H9 (cell line): ENCODE measurements around the gene DOCK2. TPM values are rescaled to one million over a fixed set of nuclear protein-coding genes. Genes with fewer than 3 reads are reported as not detected.

Experiments used
- DNase-seq: peaks from one replicate; pipeline ENCODE4 v3.0.0-alpha.2; 2017
- H2AFZ ChIP-seq: one replicate; pipeline ENCODE4 v1.6.1; 2013; ENCODE audit warnings: mild to moderate bottlenecking, low read length, control low read depth, moderate library complexity
- H2AK5ac ChIP-seq: 2 replicates; pipeline ENCODE4 v1.6.1; 2013; ENCODE audit warnings: low read length, control low read depth, mixed read lengths; ENCODE audit not compliant: insufficient read length
- H2BK120ac ChIP-seq: one replicate; pipeline ENCODE4 v1.6.1; 2013; ENCODE audit warnings: low read depth, mild to moderate bottlenecking, low read length, control low read depth, inconsistent platforms; ENCODE audit not compliant: poor library complexity, severe bottlenecking
- H2BK12ac ChIP-seq: 2 replicates; pipeline ENCODE4 v1.6.1; 2013; ENCODE audit warnings: low read length, control low read depth, mixed read lengths, low read depth; ENCODE audit not compliant: insufficient read length
- H2BK15ac ChIP-seq: 2 replicates; pipeline ENCODE4 v1.6.1; 2013; ENCODE audit warnings: low read depth, low read length, control low read depth
- H2BK20ac ChIP-seq: one replicate; pipeline ENCODE4 v1.6.1; 2013; ENCODE audit warnings: low read depth, mild to moderate bottlenecking, low read length, control low read depth, inconsistent platforms; ENCODE audit not compliant: poor library complexity, severe bottlenecking
- H2BK5ac ChIP-seq: 2 replicates; pipeline ENCODE4 v1.6.1; 2013; ENCODE audit warnings: low read length, control low read depth, mixed read lengths; ENCODE audit not compliant: insufficient read length
- H3K14ac ChIP-seq: 2 replicates; pipeline ENCODE4 v1.6.1; 2013; ENCODE audit warnings: low read length, control low read depth; ENCODE audit not compliant: insufficient read depth
- H3K18ac ChIP-seq: 2 replicates; pipeline ENCODE4 v1.6.1; 2013; ENCODE audit warnings: low read depth, mild to moderate bottlenecking, mixed read lengths, low read length, control low read depth; ENCODE audit not compliant: insufficient read length
- H3K23ac ChIP-seq: 2 replicates; pipeline ENCODE4 v1.6.1; 2013; ENCODE audit warnings: low read length, control low read depth, mixed read lengths, low read depth; ENCODE audit not compliant: insufficient read length
- H3K23me2 ChIP-seq: 2 replicates; pipeline ENCODE4 v1.6.1; 2013; ENCODE audit warnings: low read depth, mild to moderate bottlenecking, mixed read lengths, low read length, control low read depth; ENCODE audit not compliant: insufficient read length, poor library complexity, severe bottlenecking
- H3K27ac ChIP-seq: 2 replicates; pipeline ENCODE4 v1.5.1; 2013; ENCODE audit warnings: low read length, control low read depth, mixed read lengths, low read depth; ENCODE audit not compliant: insufficient read length
- H3K27me3 ChIP-seq: 2 replicates; pipeline ENCODE4 v1.6.1; 2013; ENCODE audit warnings: low read length, control low read depth, inconsistent platforms; ENCODE audit not compliant: insufficient read depth
- H3K4ac ChIP-seq: 2 replicates; pipeline ENCODE4 v1.6.1; 2013; ENCODE audit warnings: low read depth, mild to moderate bottlenecking, control low read depth, inconsistent platforms, low read length, moderate library complexity
- H3K4me1 ChIP-seq: 2 replicates; pipeline ENCODE4 v1.6.1; 2013; ENCODE audit warnings: low read length, control low read depth, inconsistent platforms; ENCODE audit not compliant: insufficient read depth
- H3K4me2 ChIP-seq: 2 replicates; pipeline ENCODE4 v1.6.1; 2013; ENCODE audit warnings: low read length, control low read depth, mixed read lengths; ENCODE audit not compliant: insufficient read length, insufficient read depth
- H3K56ac ChIP-seq: 2 replicates; pipeline ENCODE4 v1.6.1; 2013; ENCODE audit warnings: low read depth, mild to moderate bottlenecking, mixed read lengths, low read length, control low read depth; ENCODE audit not compliant: insufficient read length
- H3K79me1 ChIP-seq: 2 replicates; pipeline ENCODE4 v1.6.1; 2013; ENCODE audit warnings: low read depth, mild to moderate bottlenecking, moderate library complexity, low read length, control low read depth, inconsistent platforms; ENCODE audit not compliant: insufficient read depth, poor library complexity, severe bottlenecking
- H3K79me2 ChIP-seq: 2 replicates; pipeline ENCODE4 v1.6.1; 2013; ENCODE audit warnings: low read length, control low read depth, inconsistent platforms; ENCODE audit not compliant: insufficient read depth
- H3K9ac ChIP-seq: 2 replicates; pipeline ENCODE4 v1.6.1; 2013; ENCODE audit warnings: low read length, control low read depth, mixed read lengths; ENCODE audit not compliant: insufficient read length; ENCODE audit errors: extremely low read depth
- H3K9me3 ChIP-seq: one replicate; pipeline ENCODE4 v1.6.1; 2013; ENCODE audit warnings: low read depth, low read length, inconsistent platforms; ENCODE audit not compliant: control insufficient read depth
- H3T11ph ChIP-seq: one replicate; pipeline ENCODE4 v1.6.1; 2013; ENCODE audit warnings: mild to moderate bottlenecking, low read length, control low read depth, inconsistent platforms
- H4K20me1 ChIP-seq: one replicate; pipeline ENCODE4 v1.6.1; 2013; ENCODE audit not compliant: control insufficient read depth, insufficient read length, insufficient read depth
- H4K5ac ChIP-seq: 2 replicates; pipeline ENCODE4 v1.6.1; 2013; ENCODE audit warnings: low read depth, mild to moderate bottlenecking, mixed read lengths, low read length, control low read depth; ENCODE audit not compliant: insufficient read length
- H4K8ac ChIP-seq: replicated peaks from 2 replicates; pipeline ENCODE4 v1.6.1; 2013; ENCODE audit warnings: low read length, control low read depth, mixed read lengths, low read depth; ENCODE audit not compliant: insufficient read length
- H4K91ac ChIP-seq: 2 replicates; pipeline ENCODE4 v1.6.1; 2013; ENCODE audit warnings: low read depth, mild to moderate bottlenecking, moderate library complexity, mixed read lengths, low read length, control low read depth; ENCODE audit not compliant: insufficient read length
- H3K27ac Mint-ChIP-seq, 3 experiments: 2 replicates in 2 of 3; 3 replicates in 1 of 3; pipeline ENCODE4 v1.8.0; 2020 to 2021; ENCODE audit warnings: mixed read lengths in 3 of 3, mild to moderate bottlenecking in 1 of 3, moderate library complexity in 1 of 3
- H3K27me3 Mint-ChIP-seq: 2 replicates; pipeline ENCODE4 v1.8.0; 2021; ENCODE audit warnings: low read depth, mild to moderate bottlenecking, moderate library complexity, mixed read lengths
- H3K36me3 Mint-ChIP-seq, 3 experiments: 2 replicates in 2 of 3; 3 replicates in 1 of 3; pipeline ENCODE4 v1.8.0; 2020 to 2021; ENCODE audit warnings: low read depth in 3 of 3, mixed read lengths in 3 of 3; ENCODE audit not compliant: insufficient read depth in 1 of 3
- H3K4me1 Mint-ChIP-seq, 2 experiments: 2 replicates each; pipeline ENCODE4 v1.8.0; 2020; ENCODE audit warnings: mixed read lengths in 2 of 2
- H3K4me3 Mint-ChIP-seq, 2 experiments: 2 replicates in 1 of 2; 3 replicates in 1 of 2; pipeline ENCODE4 v1.8.0; 2020 to 2021; ENCODE audit warnings: mild to moderate bottlenecking in 2 of 2, mixed read lengths in 2 of 2, moderate library complexity in 1 of 2
- H3K9me3 Mint-ChIP-seq, 2 experiments: 2 replicates in 1 of 2; 3 replicates in 1 of 2; pipeline ENCODE4 v1.8.0; 2020; ENCODE audit warnings: mild to moderate bottlenecking in 2 of 2, mixed read lengths in 2 of 2, moderate library complexity in 1 of 2
- WGBS: extraction: QIAGEN DNeasy Blood & Tissue Kit; methylation state at CpG from one replicate; pipeline ENCODE4 v1.1.7; 2013; ENCODE audit warnings: missing lambda C conversion rate, low lambda C conversion rate, mixed read lengths; ENCODE audit not compliant: insufficient read length; ENCODE audit errors: extremely low coverage; 5-methylcytosine and 5-hydroxymethylcytosine counted together
- total RNA-seq: library from RNA; stranded (reverse); gene quantifications from 2 replicates; pipeline ENCODE4 v1.2.1, GENCODE V29; 2021
- TF ChIP-seq, protein P1 (sequence below): fragments of 200-600 bp; sonication (generic); conservative IDR thresholded peaks from 3 replicates; pipeline ENCODE4 v1.8.0; 2021; ENCODE audit warnings: antibody characterized with exemption, mild to moderate bottlenecking

The DOCK2 gene
- total RNA-seq, 1 experiment from 2014 or later, result 7.8 TPM

DNA sequence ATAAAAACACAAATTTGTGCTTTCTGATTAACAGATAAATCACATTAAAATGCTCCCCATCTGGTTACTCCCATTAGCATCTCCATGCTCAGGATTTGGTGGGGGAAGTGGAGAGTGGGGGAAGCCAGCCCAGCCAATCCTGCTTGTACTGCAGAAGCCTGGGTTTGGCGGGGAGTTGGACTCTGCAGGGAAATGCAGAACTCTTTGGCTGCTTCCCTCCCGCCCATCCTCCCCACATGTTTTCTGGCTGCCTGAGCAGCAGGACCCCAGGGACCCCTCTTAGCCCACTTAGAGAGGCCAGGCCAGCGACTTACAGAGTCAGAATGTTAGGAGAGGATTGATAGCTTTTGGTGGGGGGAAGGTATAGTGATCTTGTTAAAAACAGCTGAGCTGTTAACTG, 409.2 kb downstream of the DOCK2 start:
- no peaks in the 10 kb centered on the region for H3K79me2 ChIP-seq
- H2BK5ac ChIP-seq, result no peak overlapping the region
- H2BK12ac ChIP-seq, result no peak overlapping the region
- no peaks in the 10 kb centered on the region for H3K27me3 ChIP-seq
- H3K79me1 ChIP-seq, result no peaks in the 10 kb centered on the region
- H2BK20ac ChIP-seq, result no peak overlapping the region
- no peak overlapping the region for H3K23ac ChIP-seq
- H3K14ac ChIP-seq, result no peak overlapping the region
- H2AFZ ChIP-seq, result no peak overlapping the region
- no peak overlapping the region for H2AK5ac ChIP-seq
- Mint-ChIP-seq H3K27ac (no peak overlapping the region), H3K27me3 (no peaks in the 10 kb centered on the region), H3K4me3 (no peak overlapping the region), H3K36me3 (no peaks in the 10 kb centered on the region), H3K9me3 (no peaks in the 10 kb centered on the region), H3K4me1 (peaks cover 5 to 13% of the 10 kb centered on the region in 2 experiments)
- H3K9ac ChIP-seq, result no peak overlapping the region
- no peak overlapping the region for H3K4ac ChIP-seq
- H4K5ac ChIP-seq, result no peak overlapping the region
- WGBS, result no CpG with 5 or more reads among the region's 3 CpGs
- no peak overlapping the region for H3K4me2 ChIP-seq
- no peaks in the 10 kb centered on the region for H4K20me1 ChIP-seq
- TF ChIP-seq, protein P1, sequence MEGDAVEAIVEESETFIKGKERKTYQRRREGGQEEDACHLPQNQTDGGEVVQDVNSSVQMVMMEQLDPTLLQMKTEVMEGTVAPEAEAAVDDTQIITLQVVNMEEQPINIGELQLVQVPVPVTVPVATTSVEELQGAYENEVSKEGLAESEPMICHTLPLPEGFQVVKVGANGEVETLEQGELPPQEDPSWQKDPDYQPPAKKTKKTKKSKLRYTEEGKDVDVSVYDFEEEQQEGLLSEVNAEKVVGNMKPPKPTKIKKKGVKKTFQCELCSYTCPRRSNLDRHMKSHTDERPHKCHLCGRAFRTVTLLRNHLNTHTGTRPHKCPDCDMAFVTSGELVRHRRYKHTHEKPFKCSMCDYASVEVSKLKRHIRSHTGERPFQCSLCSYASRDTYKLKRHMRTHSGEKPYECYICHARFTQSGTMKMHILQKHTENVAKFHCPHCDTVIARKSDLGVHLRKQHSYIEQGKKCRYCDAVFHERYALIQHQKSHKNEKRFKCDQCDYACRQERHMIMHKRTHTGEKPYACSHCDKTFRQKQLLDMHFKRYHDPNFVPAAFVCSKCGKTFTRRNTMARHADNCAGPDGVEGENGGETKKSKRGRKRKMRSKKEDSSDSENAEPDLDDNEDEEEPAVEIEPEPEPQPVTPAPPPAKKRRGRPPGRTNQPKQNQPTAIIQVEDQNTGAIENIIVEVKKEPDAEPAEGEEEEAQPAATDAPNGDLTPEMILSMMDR, result no peak
- H3T11ph ChIP-seq, result no peak overlapping the region
- H3K9me3 ChIP-seq, result no peaks in the 10 kb centered on the region
- no peak overlapping the region for H2BK120ac ChIP-seq
- no peak overlapping the region for H3K27ac ChIP-seq
- H4K8ac ChIP-seq, result no peak overlapping the region
- no peak for DNase-seq
- no peaks in the 10 kb centered on the region for H3K4me1 ChIP-seq
- no peak overlapping the region for H3K56ac ChIP-seq
- no peaks in the 10 kb centered on the region for H3K23me2 ChIP-seq
- H3K18ac ChIP-seq, result no peak overlapping the region
- H2BK15ac ChIP-seq, result no peak overlapping the region
- no peak overlapping the region for H4K91ac ChIP-seq
